AG08396 (cell line): ENCODE data around the gene ZMPSTE24.

Experiments used
- DNase-seq: peaks from one replicate; pipeline ENCODE4 v3.0.0; 2012; ENCODE audit warnings: low spot score, mixed read lengths

Gene ZMPSTE24

GRCh38 chr1:40305451-40305850 lies 47.4 kb downstream of the ZMPSTE24 start:
- no peak for DNase-seq

DNA sequence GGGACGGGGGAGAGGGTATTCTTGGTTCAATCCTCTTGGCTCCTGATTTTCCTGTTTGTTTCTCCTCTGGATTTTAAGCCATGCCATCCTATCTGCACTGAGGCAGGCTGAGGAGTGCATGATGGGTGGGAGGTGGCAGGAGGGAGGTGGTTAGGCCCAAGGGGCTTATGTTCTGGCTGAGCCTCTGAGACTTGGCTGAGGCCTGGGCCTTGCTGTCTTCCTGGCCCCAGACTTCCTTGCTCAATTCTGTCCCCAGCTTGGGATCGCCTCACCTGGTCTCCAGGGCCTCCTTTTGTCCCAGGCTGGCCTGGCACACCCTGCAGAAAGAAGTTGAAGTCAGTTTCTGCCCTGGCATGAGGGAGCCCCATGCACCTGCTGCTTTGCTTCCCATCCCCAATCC lies 47.8 kb downstream of the ZMPSTE24 start:
- no peak for DNase-seq

DNA sequence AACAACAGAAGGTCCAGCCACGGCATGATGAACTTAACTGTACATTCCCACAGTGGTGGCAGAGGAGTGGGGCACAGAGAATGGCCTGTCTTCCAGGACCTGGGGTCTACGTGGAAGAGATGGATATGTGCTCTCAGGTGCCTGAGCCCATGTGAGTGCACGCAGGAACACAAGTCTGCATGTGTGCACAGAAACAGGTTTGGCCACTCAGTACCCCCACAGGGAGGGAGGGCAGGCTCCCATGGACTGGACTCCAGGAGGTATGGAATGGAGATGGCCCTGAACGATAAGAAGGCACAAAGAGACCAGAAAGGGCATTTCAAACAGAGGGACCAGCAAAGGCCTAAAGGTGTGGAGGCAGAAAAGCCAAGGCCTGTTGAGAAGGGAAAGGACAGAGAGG lies 48.3 kb downstream of the ZMPSTE24 start:
- DNase-seq = no peak

DNA sequence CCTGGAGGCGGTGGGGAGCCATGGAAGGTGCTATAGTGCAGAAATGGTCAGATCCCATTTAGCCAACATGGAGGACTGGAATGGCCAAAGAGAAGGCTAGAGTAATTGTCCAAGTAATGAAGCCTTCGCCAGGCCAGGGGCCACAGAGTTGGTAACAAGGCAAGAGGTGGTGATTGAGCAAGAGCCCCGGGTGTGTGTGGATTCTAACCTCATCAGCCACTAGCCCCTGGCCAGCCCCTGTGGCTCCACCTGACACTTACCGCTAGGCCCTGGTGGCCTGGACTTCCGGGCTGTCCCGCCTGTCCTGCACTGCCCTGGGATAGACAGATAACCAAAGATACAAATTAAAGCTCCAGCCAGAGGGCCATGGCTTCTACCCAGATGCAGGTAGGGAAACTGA lies 49.1 kb downstream of the ZMPSTE24 start:
- DNase-seq = no peak

- DNase-seq = no peak
Observed at GRCh38 chr1:40308036-40308727, 50.1 kb downstream of the ZMPSTE24 start.

GRCh38 chr1:40309374-40310128 lies 51.5 kb downstream of the ZMPSTE24 start:
- DNase-seq = no peak

DNA sequence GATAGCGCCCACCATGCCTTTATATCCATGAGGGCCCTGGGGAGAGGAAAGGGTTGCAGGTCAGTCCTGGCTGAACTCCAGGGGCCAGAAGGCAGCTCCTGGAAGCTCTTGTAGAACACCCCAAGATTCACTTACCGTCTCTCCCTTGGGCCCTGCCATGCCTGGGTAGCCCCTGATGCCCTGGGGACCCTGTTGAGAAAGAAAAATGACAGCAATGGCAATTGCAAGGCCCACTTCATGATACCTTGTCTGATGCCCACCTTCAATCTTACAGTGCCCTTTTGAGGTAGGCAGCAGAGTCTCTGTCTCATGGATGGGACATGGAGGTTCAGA lies 52.1 kb downstream of the ZMPSTE24 start:
- no peak for DNase-seq

DNA sequence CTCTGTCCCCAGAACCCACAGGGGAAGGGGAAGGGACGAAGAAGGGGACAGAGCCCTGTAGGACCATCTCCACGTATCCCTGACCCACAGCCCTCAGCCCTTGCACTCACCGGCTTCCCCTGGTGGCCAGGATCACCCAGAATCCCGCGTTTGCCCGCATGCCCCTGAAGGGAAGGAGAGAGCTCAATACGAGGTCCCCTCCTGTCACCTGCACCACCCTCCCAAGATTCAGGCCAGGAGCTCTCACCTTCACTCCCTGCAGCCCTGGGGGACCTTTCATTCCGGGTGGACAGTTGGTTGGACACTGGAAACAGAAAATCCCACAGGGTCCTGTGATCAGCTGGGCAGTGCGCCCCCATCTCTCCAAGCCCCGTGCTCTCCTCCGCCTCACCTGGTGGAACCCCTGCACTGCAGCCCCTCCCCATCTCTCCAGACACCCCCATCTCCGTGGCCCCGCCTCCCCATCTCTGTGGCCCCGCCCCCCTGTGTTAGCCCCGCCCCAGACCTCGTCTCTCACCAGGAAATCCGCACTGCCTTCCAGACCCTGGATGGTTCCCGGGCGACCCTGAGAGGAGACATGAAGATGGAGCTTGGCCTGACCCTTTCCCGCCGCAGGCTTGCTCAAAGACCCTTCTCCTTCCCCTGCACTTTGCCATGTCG lies 53.1 kb downstream of the ZMPSTE24 start:
- peak; percentile 2 for DNase-seq

DNA sequence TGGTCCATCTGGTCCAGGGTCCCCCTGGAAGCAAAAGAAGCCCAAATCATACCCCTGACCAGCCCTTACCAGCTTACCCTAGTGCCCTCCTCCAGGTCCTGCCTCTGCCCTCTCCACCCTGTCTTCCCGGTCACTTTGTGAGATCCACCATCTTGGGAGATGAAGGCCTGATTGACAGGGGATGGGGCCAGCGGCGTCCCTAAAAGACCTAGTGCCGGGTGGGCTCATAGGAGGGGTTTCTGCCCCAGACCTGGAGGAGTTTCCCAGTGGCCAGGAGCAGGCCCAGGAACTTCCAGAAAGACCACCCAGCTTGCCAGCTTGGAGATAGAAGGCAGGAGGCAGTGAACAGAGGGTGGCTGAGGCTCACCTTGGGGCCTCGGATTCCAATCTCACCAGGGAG lies 53.7 kb downstream of the ZMPSTE24 start:
- peak; percentile 2 for DNase-seq

GRCh38 chr1:40312238-40313205 lies 54.5 kb downstream of the ZMPSTE24 start:
- DNase-seq = peak; percentile 3

DNA sequence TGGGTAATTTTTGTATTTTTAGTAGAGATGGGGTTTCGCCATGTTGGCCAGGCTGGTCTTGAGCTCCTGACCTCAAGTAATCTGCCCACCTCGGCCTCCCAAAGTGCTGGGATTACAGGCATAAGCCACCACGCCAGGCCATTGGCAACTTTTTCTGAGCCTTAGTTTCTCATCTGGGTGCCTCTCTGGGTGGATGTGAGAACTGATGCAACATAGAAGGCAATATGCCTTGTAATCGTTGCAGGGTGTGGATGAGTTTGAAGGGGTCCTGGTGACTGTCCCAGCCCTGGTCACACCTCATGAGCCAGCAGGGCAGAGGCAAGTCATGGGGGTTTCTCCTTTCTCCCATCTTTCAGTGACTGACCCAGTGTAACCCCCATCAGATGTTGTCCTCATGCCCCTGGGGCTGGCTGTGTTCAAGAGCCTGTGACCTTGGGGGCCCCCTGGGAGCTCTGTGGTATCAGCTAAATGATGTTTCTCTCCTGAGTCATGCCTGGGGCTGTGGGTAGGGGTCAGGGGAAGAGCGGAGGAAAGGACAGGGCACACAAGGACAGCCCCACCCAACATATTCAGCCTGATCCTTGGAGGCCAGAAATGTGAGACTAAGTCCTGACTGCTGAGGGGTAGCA lies 55.4 kb downstream of the ZMPSTE24 start:
- no peak for DNase-seq

GRCh38 chr1:40313958-40314720 lies 56.1 kb downstream of the ZMPSTE24 start:
- DNase-seq = no peak

GRCh38 chr1:40314721-40315238 lies 56.7 kb downstream of the ZMPSTE24 start:
- DNase-seq = no peak

- DNase-seq = peak; percentile 92
Observed at GRCh38 chr1:40315239-40315794, 57.3 kb downstream of the ZMPSTE24 start.

DNA sequence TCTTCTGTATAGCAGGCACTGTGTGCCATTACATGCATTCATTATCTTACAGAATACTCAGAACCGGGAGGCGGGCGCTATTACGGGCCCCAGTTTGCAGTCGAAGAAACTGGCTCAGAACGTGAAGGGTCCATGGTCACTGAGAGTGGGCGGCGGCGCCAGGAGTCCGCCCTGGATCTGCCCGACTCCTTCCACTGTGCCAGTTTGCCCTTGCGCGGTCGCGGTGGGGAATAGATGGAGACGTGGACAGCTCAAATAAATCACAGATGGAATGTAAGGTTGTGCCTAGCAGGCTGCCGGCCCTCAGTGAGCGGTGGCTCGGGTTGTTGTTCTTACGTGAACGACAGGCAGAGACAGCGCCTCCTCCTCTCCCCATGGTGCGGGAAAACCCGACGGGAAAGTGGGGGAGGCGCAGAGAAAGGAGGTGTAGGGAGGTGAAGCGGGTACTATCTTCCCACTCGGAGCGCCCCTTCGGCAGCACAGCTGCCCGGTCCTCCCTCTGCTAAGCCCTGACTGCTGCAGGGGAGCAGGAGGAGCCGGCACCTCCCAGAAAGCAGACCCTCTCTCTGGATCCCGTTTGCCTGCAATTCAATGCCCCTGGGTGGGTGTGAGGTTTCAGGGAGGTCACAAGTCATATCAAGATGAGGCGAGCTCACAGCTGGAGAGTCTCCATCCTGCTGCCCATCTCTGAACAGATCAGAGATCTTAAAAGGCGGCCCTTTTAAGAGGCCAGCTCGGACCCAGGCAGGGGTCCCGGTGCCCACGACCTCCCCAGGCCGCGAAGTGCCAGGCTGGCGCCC lies 58.0 kb downstream of the ZMPSTE24 start:
- peak; percentile 29 for DNase-seq

DNA sequence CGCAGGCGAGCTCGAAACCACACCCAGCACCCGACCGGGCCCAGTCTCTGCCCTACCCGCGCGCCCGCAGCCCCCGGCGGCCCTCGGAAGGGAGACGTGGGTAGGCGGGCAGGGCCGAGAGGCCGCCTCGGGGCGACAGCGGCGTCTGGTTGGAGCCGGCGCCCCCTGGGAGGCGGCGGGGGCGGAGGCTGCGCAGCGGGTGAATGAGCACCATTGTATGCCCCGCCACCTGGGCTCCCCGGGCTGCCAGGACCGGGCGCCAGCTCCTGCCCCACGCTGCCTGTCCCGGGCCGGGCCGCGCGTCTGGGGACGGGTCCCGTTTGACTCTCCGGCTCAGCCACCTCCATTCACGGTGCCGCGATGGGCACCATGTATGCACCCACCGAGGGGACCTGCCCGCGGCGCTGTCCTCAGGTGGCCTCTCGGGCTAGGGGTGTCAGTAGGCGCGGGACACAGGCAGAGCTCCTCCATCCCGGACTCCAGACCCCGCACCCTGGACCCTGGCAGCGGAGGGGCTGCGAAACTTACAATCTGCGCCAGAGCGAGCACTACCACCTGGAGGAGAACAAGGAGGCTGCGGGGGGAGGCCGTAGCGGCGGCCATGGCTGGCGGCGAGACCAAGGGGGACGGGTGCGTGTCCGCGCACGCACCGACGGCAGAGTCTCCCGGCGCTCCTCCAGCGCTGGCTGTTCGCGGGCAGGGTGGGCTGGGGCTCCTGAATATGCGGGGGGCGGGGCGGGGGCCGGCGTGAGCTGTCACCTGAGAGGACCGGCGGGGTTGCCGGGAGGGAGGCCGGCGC lies 58.8 kb downstream of the ZMPSTE24 start, which contains the start of gene COL9A2:
Gene COL9A2 (minus strand): TSS at position 692 of the 799 bp plus-strand sequence. CDS start 89 bp downstream, at position 603.
- DNase-seq = peak; percentile 45

DNA sequence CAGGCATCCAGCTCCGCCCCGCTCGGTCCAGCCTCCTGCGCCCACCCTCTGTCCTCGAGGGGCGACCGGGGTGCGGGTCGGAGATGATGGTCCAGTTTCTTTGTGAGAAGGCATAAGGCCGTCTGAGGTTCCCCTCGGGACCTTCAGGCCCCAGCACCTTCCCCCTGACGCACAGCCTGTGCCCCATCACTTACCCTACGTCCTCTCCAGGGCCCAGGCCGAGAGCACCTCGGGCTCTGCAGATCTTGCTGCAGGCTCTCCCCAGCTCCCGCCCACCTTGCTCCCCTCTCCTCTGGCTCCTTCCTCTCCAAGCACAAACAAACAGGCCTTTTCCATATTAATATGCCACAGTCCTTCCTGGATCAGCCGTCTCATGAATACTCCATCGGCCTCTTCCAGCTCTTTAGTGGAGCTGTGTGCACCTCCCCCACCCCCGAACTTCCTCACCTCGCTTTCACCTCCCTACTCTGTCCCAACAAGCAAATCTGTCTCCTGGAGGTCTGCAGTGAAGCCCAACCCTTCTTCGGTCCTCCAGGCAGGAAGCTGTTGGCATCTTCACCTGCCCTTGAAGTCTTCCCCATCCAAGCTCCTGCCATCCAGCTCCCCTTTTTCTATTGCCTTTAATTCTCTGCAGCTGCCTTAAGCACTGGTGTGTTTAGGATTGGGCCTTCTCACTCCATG lies 59.5 kb downstream of the ZMPSTE24 start:
- DNase-seq = peak; percentile 7

DNA sequence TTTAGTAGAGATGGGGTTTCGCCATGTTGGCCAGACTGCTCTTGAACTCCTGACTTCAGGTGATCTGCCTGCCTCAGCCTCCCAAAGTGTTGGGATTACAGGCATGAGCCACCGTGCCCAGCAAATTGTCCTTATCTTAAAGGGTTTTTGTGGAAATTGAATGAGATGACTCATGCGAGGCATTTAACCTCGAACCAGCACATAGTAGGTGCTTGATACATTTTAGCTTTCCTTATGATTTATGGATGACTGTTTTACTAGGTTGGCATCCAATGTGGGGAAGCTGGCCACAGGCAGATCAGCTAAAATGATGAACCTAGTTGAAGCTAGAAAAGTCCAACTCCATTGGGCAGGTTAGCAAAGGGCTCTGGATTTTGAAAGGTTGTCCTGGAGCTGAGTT lies 60.4 kb downstream of the ZMPSTE24 start:
- DNase-seq = no peak
